GM21576 (cell line): ENCODE results near the gene ARSB.
"Not testable (repeated sequence)": the region's sequence is repeated elsewhere in the genome, so short reads cannot be mapped to it uniquely, and the experiment has no call there.

Experiments
- ATAC-seq: cut with Tn5 transposase; IDR thresholded peaks from one replicate; pipeline ENCODE4 v1.9.1; 2021; ENCODE audit warnings: mild to moderate bottlenecking, moderate library complexity; ENCODE audit not compliant: unreplicated experiment

The ARSB gene

GRCh38 chr5:78851891-78852290 lies 133.2 kb downstream of the ARSB start:
- ATAC-seq: not testable (repeated sequence)

- no peak for ATAC-seq
These were observed 139.6 kb downstream of the ARSB start for GRCh38 chr5:78845470-78845869.

GRCh38 chr5:78843436-78843835 lies 141.7 kb downstream of the ARSB start:
- no peak for ATAC-seq

GRCh38 chr5:78841767-78842166 lies 143.3 kb downstream of the ARSB start:
- ATAC-seq: no peak

- no peak for ATAC-seq
These were observed 146.4 kb downstream of the ARSB start for GRCh38 chr5:78838753-78839152.

- no peak for ATAC-seq
These were observed 147.3 kb downstream of the ARSB start for GRCh38 chr5:78837836-78838235.

- no peak for ATAC-seq
These were observed 149.9 kb downstream of the ARSB start for GRCh38 chr5:78835176-78835575.

GRCh38 chr5:78833284-78833683 lies 151.8 kb downstream of the ARSB start:
- no peak for ATAC-seq

- no peak for ATAC-seq
These were observed 154.5 kb downstream of the ARSB start for GRCh38 chr5:78830528-78831046.

- no peak for ATAC-seq
These were observed 155.1 kb downstream of the ARSB start for GRCh38 chr5:78829811-78830527.

GRCh38 chr5:78827725-78828124 lies 157.4 kb downstream of the ARSB start:
- ATAC-seq: no peak

GRCh38 chr5:78824831-78825281 lies 160.3 kb downstream of the ARSB start:
- ATAC-seq: no peak

GRCh38 chr5:78823196-78823595 lies 161.9 kb downstream of the ARSB start:
- ATAC-seq: no peak

- ATAC-seq: no peak
These were observed 163.5 kb downstream of the ARSB start for GRCh38 chr5:78821536-78822021.

- no peak for ATAC-seq
These were observed 165.4 kb downstream of the ARSB start for GRCh38 chr5:78819707-78820106.

GRCh38 chr5:78819166-78819565 lies 165.9 kb downstream of the ARSB start:
- ATAC-seq: no peak

- ATAC-seq: no peak
These were observed 168.9 kb downstream of the ARSB start for GRCh38 chr5:78816143-78816765.

- no peak for ATAC-seq
These were observed 171.1 kb downstream of the ARSB start for GRCh38 chr5:78813906-78814530.

- no peak for ATAC-seq
These were observed 171.8 kb downstream of the ARSB start for GRCh38 chr5:78813286-78813685.

- no peak for ATAC-seq
These were observed 173.2 kb downstream of the ARSB start for GRCh38 chr5:78811866-78812265.

- no peak for ATAC-seq
These were observed 173.8 kb downstream of the ARSB start for GRCh38 chr5:78811121-78811817.
